Esophagus (tissue), 2 donors: ENCODE results near the gene PRXL2A. TPM values are rescaled to one million over a fixed set of nuclear protein-coding genes. Genes with fewer than 3 reads are reported as not detected.

Experiments
- H3K27ac ChIP-seq, 2 donors: one replicate each; pipeline ENCODE4 v1.5.1; 2013; ENCODE audit warnings: low read depth in 2 of 2, mild to moderate bottlenecking in 2 of 2, inconsistent platforms in 1 of 2, low read length in 1 of 2, moderate library complexity in 1 of 2
- H3K27me3 ChIP-seq, 2 donors: one replicate each; pipeline ENCODE4 v1.6.1; 2013; ENCODE audit warnings: low read length in 2 of 2, control low read depth in 1 of 2, mild to moderate bottlenecking in 1 of 2; ENCODE audit not compliant: insufficient read depth in 2 of 2, control insufficient read depth in 1 of 2
- H3K36me3 ChIP-seq, 2 donors: one replicate each; pipeline ENCODE4 v1.6.1; 2013; ENCODE audit warnings: low read length in 1 of 2; ENCODE audit not compliant: control insufficient read depth in 2 of 2, insufficient read depth in 2 of 2
- H3K4me1 ChIP-seq, 2 donors: one replicate each; pipeline ENCODE4 v1.6.1; 2013; ENCODE audit warnings: low read length in 1 of 2; ENCODE audit not compliant: control insufficient read depth in 2 of 2, insufficient read depth in 2 of 2
- H3K4me3 ChIP-seq, 2 donors: one replicate each; pipeline ENCODE4 v1.5.1; 2013; ENCODE audit warnings: low read length in 2 of 2, mild to moderate bottlenecking in 2 of 2, low read depth in 1 of 2, moderate library complexity in 1 of 2
- H3K9me3 ChIP-seq, 2 donors: one replicate each; pipeline ENCODE4 v1.6.1; 2013; ENCODE audit warnings: mild to moderate bottlenecking in 2 of 2, low read depth in 1 of 2, low read length in 1 of 2, moderate library complexity in 1 of 2; ENCODE audit not compliant: control insufficient read depth in 2 of 2, insufficient read depth in 1 of 2
- WGBS, 2 donors: extraction: QIAGEN DNeasy Blood & Tissue Kit; methylation state at CpG; one replicate each; pipeline ENCODE4 v1.1.7; 2013; 5-methylcytosine and 5-hydroxymethylcytosine counted together
- polyA plus RNA-seq, 2 donors: library from polyadenylated mRNA; stranded (reverse); fragments of 200-250 nt; gene quantifications; one replicate each; pipeline ENCODE4 v1.2.3, GENCODE V29; 2013
- donor health status: healthy with polysubstance abuse.
- donor health status: Bipolar disorder and iron deficiency.

PRXL2A gene
- polyA plus RNA-seq, 2 donors: 47.3 to 87.9 TPM

- H3K4me1 ChIP-seq: peaks cover 22 to 47% of the 10 kb centered on the region in 2 donors
- 25 to 27% methylated on average over 14 of the region's 14 CpGs for WGBS, 2 donors
- H3K4me3 ChIP-seq: peak overlapping the region; percentile 5 to 27
Observed at GRCh38 chr10:80464557-80465450, 56.5 kb downstream of the PRXL2A start.

DNA sequence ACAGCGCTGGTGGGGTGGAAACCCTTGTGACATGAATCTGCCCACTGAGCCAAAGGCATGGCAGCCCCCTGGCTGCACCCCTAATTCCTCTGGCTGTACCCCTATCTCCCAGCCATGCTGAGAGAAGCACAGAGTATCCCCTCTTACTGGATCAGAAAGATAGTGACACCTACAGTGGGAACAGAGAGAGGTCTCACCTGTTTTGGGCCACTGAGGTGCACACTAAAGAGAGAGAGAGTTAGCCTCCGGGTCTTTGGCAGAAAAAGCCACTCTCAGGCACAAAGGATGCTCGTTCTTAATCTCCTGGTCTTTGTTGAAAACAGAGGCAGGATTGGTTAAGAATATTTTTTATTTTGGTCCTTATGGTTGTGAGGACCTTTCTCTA is 57.1 kb downstream of the PRXL2A start:
- H3K9me3 ChIP-seq: no peaks in the 10 kb centered on the region
- peaks cover 0 to 7% of the 10 kb centered on the region in 2 donors for H3K36me3 ChIP-seq
- no peaks in the 10 kb centered on the region for H3K27me3 ChIP-seq
- peak overlapping the region in 1 of 2 donors; percentile 27 for H3K4me3 ChIP-seq
- H3K4me1 ChIP-seq: peaks cover 22 to 46% of the 10 kb centered on the region in 2 donors
- 22 to 30% methylated on average over 3 of the region's 3 CpGs for WGBS, 2 donors
- H3K27ac ChIP-seq: peak overlapping the region; percentile 88 to 94

More at GRCh38 chr10:80464557-80465450, 56.5 kb downstream of the PRXL2A start:
- peaks cover 0 to 7% of the 10 kb centered on the region in 2 donors for H3K36me3 ChIP-seq
- peak overlapping the region; percentile 88 to 94 for H3K27ac ChIP-seq
- no peaks in the 10 kb centered on the region for H3K9me3 ChIP-seq
- no peaks in the 10 kb centered on the region for H3K27me3 ChIP-seq

GRCh38 chr10:80465839-80466590 is 57.7 kb downstream of the PRXL2A start:
- no peak overlapping the region for H3K4me3 ChIP-seq
- H3K4me1 ChIP-seq: peaks cover 22 to 47% of the 10 kb centered on the region in 2 donors
- H3K27ac ChIP-seq: peak overlapping the region; percentile 58 to 94
- peaks cover 0 to 7% of the 10 kb centered on the region in 2 donors for H3K36me3 ChIP-seq
- no peaks in the 10 kb centered on the region for H3K9me3 ChIP-seq
- H3K27me3 ChIP-seq: no peaks in the 10 kb centered on the region
- 72 to 79% methylated on average over 10 of the region's 10 CpGs for WGBS, 2 donors

GRCh38 chr10:80466724-80467326 is 58.5 kb downstream of the PRXL2A start:
- Histone ChIP-seq H3K27ac (peak overlapping the region; percentile 78 to 86), H3K4me1 (peaks cover 22 to 47% of the 10 kb centered on the region in 2 donors), H3K36me3 (peaks cover 0 to 7% of the 10 kb centered on the region in 2 donors), H3K27me3 (no peaks in the 10 kb centered on the region), H3K4me3 (no peak overlapping the region), H3K9me3 (no peaks in the 10 kb centered on the region)
- WGBS, 2 donors: 64 to 69% methylated on average over 10 of the region's 10 CpGs

DNA sequence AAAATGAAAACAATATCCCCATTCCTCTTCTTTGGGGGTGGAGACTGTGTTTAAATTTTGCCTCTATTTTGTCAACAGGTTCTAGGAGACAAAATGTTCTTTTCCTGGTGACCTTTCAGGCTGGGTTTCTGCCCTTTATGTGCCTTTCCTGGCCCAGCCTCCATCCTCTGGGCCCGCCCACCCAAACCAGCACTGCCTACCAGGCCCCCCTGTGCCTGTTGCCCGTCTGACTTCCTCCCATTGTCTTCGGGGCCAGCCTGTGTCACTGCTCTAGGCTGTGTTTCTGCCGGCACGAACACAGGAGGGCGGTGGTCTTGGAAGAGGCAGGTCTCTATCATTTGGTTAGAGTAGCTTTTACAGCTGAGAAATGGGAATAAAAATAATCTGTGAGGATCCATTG is 59.7 kb downstream of the PRXL2A start:
- peak overlapping the region; percentile 79 to 86 for H3K27ac ChIP-seq
- H3K4me3 ChIP-seq: peak overlapping the region in 1 of 2 donors; percentile 28
- 28 to 43% methylated on average over 6 of the region's 6 CpGs for WGBS, 2 donors
- H3K27me3 ChIP-seq: no peaks in the 10 kb centered on the region
- H3K9me3 ChIP-seq: no peaks in the 10 kb centered on the region
- H3K4me1 ChIP-seq: peaks cover 22 to 44% of the 10 kb centered on the region in 2 donors
- peaks cover 0 to 8% of the 10 kb centered on the region in 2 donors for H3K36me3 ChIP-seq

DNA sequence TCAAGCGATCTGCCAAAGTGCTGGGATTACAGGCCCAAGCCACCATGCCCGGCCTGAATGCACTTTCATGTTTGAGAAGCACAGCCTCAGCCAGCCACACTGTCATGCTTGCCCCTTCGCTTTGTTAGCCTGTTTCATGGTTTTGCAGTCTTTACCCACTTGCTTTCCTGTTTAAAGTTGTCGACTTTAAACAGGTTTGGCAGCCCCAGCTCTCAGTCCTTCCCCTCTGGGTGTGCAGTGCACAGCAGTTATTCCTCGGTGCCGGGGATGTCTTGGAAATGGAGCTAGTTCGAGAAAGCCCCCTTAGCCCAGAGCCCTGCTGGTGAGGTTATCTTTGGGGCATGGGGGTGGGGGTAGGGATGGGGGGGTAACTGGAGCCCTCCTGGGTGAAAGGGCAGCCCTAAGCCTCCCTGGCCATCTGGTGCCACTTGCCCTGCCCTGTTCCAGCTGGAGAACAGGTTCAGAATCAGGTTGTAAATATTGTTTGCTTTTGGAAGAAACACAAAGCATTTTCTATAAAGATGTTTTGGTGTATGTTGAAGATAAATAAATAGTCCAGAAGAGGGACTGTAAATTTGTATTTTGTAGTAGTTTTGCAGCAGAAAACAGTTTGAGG is 60.6 kb downstream of the PRXL2A start:
- peak overlapping the region; percentile 79 to 86 for H3K27ac ChIP-seq
- WGBS, 2 donors: 40 to 45% methylated on average over 7 of the region's 7 CpGs

DNA sequence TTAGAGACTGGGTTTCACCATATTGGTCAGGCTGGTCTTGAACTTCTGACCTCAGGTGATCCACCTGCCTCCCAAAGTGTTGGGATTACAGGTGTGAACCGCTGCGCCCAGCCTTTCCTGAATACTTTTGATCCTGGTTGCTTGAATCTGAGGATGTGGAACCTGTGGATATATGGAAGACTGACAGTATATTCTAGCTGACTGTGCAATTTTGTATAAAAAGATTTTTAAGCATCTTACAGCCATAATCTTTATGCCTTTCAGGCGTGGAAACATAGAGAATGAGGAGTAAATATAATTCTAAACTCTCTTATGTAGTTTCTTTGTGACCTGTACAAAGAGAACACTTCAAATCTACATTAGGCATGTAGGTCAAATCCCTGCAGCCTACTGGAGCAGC is 61.9 kb downstream of the PRXL2A start:
- 83% methylated on average over 3 of the region's 3 CpGs for WGBS, 2 donors
- Histone ChIP-seq H3K27ac (peak overlapping the region; percentile 94 to 95), H3K36me3 (peaks cover 0 to 13% of the 10 kb centered on the region in 2 donors), H3K27me3 (no peaks in the 10 kb centered on the region), H3K9me3 (no peaks in the 10 kb centered on the region), H3K4me3 (no peak overlapping the region), H3K4me1 (peaks cover 6 to 46% of the 10 kb centered on the region in 2 donors)

More for the DNA sequence above, 60.6 kb downstream of the PRXL2A start:
- H3K27me3 ChIP-seq: no peaks in the 10 kb centered on the region
- H3K4me1 ChIP-seq: peaks cover 19 to 50% of the 10 kb centered on the region in 2 donors
- peaks cover 0 to 15% of the 10 kb centered on the region in 2 donors for H3K36me3 ChIP-seq
- H3K4me3 ChIP-seq: peak overlapping the region in 1 of 2 donors; percentile 23
- no peaks in the 10 kb centered on the region for H3K9me3 ChIP-seq

DNA sequence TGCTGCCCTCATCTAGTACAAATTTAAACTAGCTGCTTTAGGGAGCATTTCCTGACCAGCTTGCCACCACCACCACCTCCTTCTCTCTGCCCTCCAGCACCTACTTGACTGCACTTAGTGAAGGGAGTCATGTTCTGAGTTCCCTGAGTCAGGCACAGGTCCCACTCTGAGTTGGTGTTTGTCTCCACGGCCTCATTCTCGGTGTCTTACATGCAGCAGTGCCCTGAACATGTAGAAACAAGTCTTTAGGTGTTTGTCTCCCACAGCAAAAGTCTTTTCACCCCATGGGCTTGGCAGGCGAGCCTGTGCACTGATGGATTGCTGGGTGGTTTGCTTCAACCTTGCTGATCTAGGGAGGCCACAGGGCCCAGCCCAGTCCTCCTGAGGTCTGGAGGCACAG is 62.6 kb downstream of the PRXL2A start:
- H3K4me3 ChIP-seq: no peak overlapping the region
- peaks cover 0 to 11% of the 10 kb centered on the region in 2 donors for H3K36me3 ChIP-seq
- peaks cover 3 to 45% of the 10 kb centered on the region in 2 donors for H3K4me1 ChIP-seq
- no peaks in the 10 kb centered on the region for H3K27me3 ChIP-seq
- 48 to 51% methylated on average over 3 of the region's 3 CpGs for WGBS, 2 donors
- H3K9me3 ChIP-seq: no peaks in the 10 kb centered on the region
- peak overlapping the region; percentile 94 to 95 for H3K27ac ChIP-seq
